ENCODE data around the gene CD58.

CD58 gene

DNA sequence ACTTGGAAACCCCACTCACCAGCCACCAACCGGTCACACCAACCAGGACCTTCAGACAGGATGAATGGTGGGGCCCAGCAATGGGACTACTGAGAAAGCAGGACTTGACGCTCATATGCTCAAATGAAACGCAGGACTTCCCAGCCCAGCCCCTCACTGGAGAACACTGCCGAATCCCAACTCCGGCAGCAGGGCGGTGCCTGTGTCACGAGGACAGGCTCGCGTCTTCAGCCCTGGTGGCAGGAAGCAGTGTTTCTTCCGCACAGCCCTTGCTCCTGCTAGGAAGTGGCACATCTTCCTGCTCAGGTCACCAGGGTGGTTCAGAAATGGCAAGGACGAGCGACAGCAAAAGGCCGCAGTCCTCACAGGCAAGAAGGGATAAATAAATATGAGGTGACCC is 38.9 kb downstream of the CD58 start:
- Histone ChIP-seq H3K27me3 (ENCODE audit: low read length) (no peaks in the 10 kb centered on the region), H3K36me3 (ENCODE audit: low read length) (no peaks in the 10 kb centered on the region), H3K9me3 (ENCODE audit: insufficient read depth, low read length) (no peaks in the 10 kb centered on the region), H3K27ac (ENCODE audit: low read depth, low read length) (no peak overlapping the region), H3K79me2 (ENCODE audit: insufficient read depth, low read length) (no peaks in the 10 kb centered on the region), H3K4me3 (ENCODE audit: insufficient read depth, low read length, poor library complexity, severe bottlenecking) (no peak overlapping the region), H3K4me2 (ENCODE audit: low read depth, low read length, poor library complexity, severe bottlenecking) (no peak overlapping the region), H3K9ac (ENCODE audit: low read length) (no peak overlapping the region), H2AFZ (ENCODE audit: low read depth, low read length, severe bottlenecking) (no peak overlapping the region), H3F3A (ENCODE audit: insufficient read depth) (no peaks in the 10 kb centered on the region), H4K20me1 (ENCODE audit: low read depth, low read length) (no peaks in the 10 kb centered on the region), H3K9me2 (replicated peaks; ENCODE audit: insufficient read depth, low read length) (no peaks in the 10 kb centered on the region)
- TF ChIP-seq, protein P1, sequence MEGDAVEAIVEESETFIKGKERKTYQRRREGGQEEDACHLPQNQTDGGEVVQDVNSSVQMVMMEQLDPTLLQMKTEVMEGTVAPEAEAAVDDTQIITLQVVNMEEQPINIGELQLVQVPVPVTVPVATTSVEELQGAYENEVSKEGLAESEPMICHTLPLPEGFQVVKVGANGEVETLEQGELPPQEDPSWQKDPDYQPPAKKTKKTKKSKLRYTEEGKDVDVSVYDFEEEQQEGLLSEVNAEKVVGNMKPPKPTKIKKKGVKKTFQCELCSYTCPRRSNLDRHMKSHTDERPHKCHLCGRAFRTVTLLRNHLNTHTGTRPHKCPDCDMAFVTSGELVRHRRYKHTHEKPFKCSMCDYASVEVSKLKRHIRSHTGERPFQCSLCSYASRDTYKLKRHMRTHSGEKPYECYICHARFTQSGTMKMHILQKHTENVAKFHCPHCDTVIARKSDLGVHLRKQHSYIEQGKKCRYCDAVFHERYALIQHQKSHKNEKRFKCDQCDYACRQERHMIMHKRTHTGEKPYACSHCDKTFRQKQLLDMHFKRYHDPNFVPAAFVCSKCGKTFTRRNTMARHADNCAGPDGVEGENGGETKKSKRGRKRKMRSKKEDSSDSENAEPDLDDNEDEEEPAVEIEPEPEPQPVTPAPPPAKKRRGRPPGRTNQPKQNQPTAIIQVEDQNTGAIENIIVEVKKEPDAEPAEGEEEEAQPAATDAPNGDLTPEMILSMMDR (IDR thresholded peaks at IDR 0.05; ENCODE audit: insufficient read depth, low read length, poor library complexity, severe bottlenecking): no peak
- no peak for TF ChIP-seq EZH2phosphoT487 (conservative IDR thresholded peaks at IDR 0.05; ENCODE audit: low read length)

DNA sequence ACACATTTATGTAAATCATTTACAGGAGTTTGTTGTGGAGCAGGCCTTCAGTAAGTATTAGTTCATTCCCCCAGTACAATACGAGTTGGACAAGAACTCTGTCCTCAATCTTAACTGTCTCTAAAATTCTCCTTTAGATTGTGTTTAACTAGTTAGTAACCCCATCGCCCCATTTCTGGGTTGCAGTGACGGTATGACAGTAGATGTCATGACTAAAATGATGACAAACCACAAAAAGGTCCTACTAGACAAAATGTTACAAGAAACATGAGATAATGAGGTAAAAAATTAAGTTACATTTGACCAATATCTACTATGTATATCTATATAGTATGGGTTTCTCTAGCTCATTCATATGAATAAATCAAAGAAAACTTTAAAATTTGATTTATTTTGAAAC is 41.1 kb downstream of the CD58 start:
- Histone ChIP-seq H3K9me2 (replicated peaks; ENCODE audit: insufficient read depth, low read length) (no peaks in the 10 kb centered on the region), H3K9ac (ENCODE audit: low read length) (no peak overlapping the region), H3K36me3 (ENCODE audit: low read length) (no peaks in the 10 kb centered on the region), H3K4me2 (ENCODE audit: low read depth, low read length, poor library complexity, severe bottlenecking) (no peak overlapping the region), H3K27me3 (ENCODE audit: low read length) (no peaks in the 10 kb centered on the region), H3K79me2 (ENCODE audit: insufficient read depth, low read length) (no peaks in the 10 kb centered on the region), H2AFZ (ENCODE audit: low read depth, low read length, severe bottlenecking) (no peak overlapping the region), H3K9me3 (ENCODE audit: insufficient read depth, low read length) (no peaks in the 10 kb centered on the region), H3K4me3 (ENCODE audit: insufficient read depth, low read length, poor library complexity, severe bottlenecking) (no peak overlapping the region), H4K20me1 (ENCODE audit: low read depth, low read length) (no peaks in the 10 kb centered on the region), H3K27ac (ENCODE audit: low read depth, low read length) (no peak overlapping the region), H3F3A (ENCODE audit: insufficient read depth) (no peaks in the 10 kb centered on the region)
- TF ChIP-seq, protein P1 (IDR thresholded peaks at IDR 0.05; ENCODE audit: insufficient read depth, low read length, poor library complexity, severe bottlenecking): no peak
- TF ChIP-seq EZH2phosphoT487 (conservative IDR thresholded peaks at IDR 0.05; ENCODE audit: low read length): no peak

DNA sequence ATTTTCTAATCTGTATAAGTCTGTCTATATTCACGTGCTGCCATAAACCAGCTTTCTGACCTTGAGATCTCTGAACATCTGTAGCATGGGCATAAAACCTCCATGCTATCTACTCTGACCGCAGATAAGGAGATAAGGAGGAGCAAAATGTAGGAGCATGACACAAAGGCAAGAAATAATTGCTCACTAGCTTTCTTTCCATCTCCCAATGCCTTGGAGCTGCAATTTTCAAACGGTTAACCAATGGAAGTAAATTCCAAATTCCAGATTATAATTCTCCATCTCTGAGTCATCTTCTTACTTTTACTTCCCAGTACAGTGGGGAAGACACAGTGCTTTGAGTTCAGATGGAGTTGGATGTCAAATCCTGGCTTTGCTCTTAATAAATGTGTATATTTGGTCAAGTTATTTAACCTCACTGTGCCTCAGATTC is 41.6 kb downstream of the CD58 start:
- H3K27me3 ChIP-seq (ENCODE audit: low read length): no peaks in the 10 kb centered on the region
- H2AFZ ChIP-seq (ENCODE audit: low read depth, low read length, severe bottlenecking): no peak overlapping the region
- TF ChIP-seq, protein P1 (IDR thresholded peaks at IDR 0.05; ENCODE audit: insufficient read depth, low read length, poor library complexity, severe bottlenecking): no peak
- no peak for TF ChIP-seq EZH2phosphoT487 (conservative IDR thresholded peaks at IDR 0.05; ENCODE audit: low read length)
- no peaks in the 10 kb centered on the region for H4K20me1 ChIP-seq (ENCODE audit: low read depth, low read length)
- no peak overlapping the region for H3K9ac ChIP-seq (ENCODE audit: low read length)
- no peaks in the 10 kb centered on the region for H3K9me2 ChIP-seq (replicated peaks; ENCODE audit: insufficient read depth, low read length)
- no peak overlapping the region for H3K4me3 ChIP-seq (ENCODE audit: insufficient read depth, low read length, poor library complexity, severe bottlenecking)
- no peaks in the 10 kb centered on the region for H3K9me3 ChIP-seq (ENCODE audit: insufficient read depth, low read length)
- H3F3A ChIP-seq (ENCODE audit: insufficient read depth): no peaks in the 10 kb centered on the region
- no peak overlapping the region for H3K4me2 ChIP-seq (ENCODE audit: low read depth, low read length, poor library complexity, severe bottlenecking)
- H3K79me2 ChIP-seq (ENCODE audit: insufficient read depth, low read length): no peaks in the 10 kb centered on the region
- no peak overlapping the region for H3K27ac ChIP-seq (ENCODE audit: low read depth, low read length)
- H3K36me3 ChIP-seq (ENCODE audit: low read length): no peaks in the 10 kb centered on the region
